Measurements from ENCODE around the gene OTOA.

- no peak for TF ChIP-seq CTCF (IDR thresholded peaks at IDR 0.05)
- TF ChIP-seq POLR2A (IDR thresholded peaks at IDR 0.05), result no peak
- no peak for TF ChIP-seq POLR2AphosphoS5 (IDR thresholded peaks at IDR 0.05; ENCODE audit: insufficient read depth in 1 of 2, low read depth in 1 of 2)
Observed at GRCh38 chr16:21634216-21634615, 29.6 kb upstream of the OTOA start.

All from vagina (tissue), 2 donors.